ENCODE measurements around the gene PRPSAP2. TPM values are rescaled to one million over a fixed set of nuclear protein-coding genes. Genes with fewer than 3 reads are reported as not detected.

PRPSAP2 gene
- total and polyA plus RNA-seq, 2 of the 4 experiments (the other 2 are of a cell fraction), result 22.9 to 28.1 TPM

GRCh38 chr17:18977646-18978045, 119.7 kb downstream of the PRPSAP2 start:
- Histone ChIP-seq H3K27ac (ENCODE audit: insufficient read depth, low read length) (no peak overlapping the region), H4K20me1 (ENCODE audit: insufficient read depth, low read length) (no peaks in the 10 kb centered on the region), H2BK20ac (ENCODE audit: low read depth, low read length) (no peak overlapping the region), H3K36me3 (ENCODE audit: control insufficient read depth, insufficient read depth, low read length) (peaks cover 35% of the 10 kb centered on the region), H3K4me2 (ENCODE audit: low read depth, low read length) (no peak overlapping the region), H3K9ac (ENCODE audit: low read depth, low read length) (no peak overlapping the region), H3K79me1 (ENCODE audit: low read depth in 1 of 2, low read length in 2 of 2) (peaks cover 16 to 43% of the 10 kb centered on the region in 2 experiments), H3K23ac (ENCODE audit: low read depth, low read length) (no peak overlapping the region), H4K91ac (ENCODE audit: insufficient read depth, low read depth, low read length) (no peak overlapping the region), H2AK5ac (ENCODE audit: low read depth, low read length) (no peak overlapping the region), H3K9me3 (ENCODE audit: control insufficient read depth, insufficient read depth, low read length) (no peaks in the 10 kb centered on the region), H2BK15ac (ENCODE audit: low read depth, low read length) (no peak overlapping the region), H2AK9ac (replicated peaks; ENCODE audit: low read depth, low read length, poor library complexity) (peak overlapping the region; percentile 3), H3K4me3 (ENCODE audit: insufficient read depth, low read depth, low read length) (no peak overlapping the region), H3K9me1 (ENCODE audit: insufficient read depth, low read length) (peaks cover 13% of the 10 kb centered on the region), H2BK5ac (ENCODE audit: low read depth, low read length, poor library complexity, severe bottlenecking) (no peak overlapping the region), H2BK120ac (ENCODE audit: low read depth, low read length) (no peak overlapping the region), H3K14ac (replicated peaks; ENCODE audit: low read depth, low read length) (no peak overlapping the region), H3K18ac (ENCODE audit: low read depth, low read length) (no peak overlapping the region), H3K27me3 (ENCODE audit: control insufficient read depth, insufficient read depth, low read length) (no peaks in the 10 kb centered on the region), H4K8ac (ENCODE audit: low read depth in 2 of 2, low read length in 2 of 2) (no peak overlapping the region), H3K4me1 (ENCODE audit: control insufficient read depth, insufficient read depth, low read length) (peaks cover 17% of the 10 kb centered on the region), H2AFZ (replicated peaks; ENCODE audit: low read length, poor library complexity) (no peak overlapping the region), H3K56ac (ENCODE audit: extremely low read depth, insufficient read depth, low read length) (no peak overlapping the region), H4K5ac (ENCODE audit: low read depth, low read length) (no peak overlapping the region), H3K4ac (ENCODE audit: low read depth, low read length) (no peak overlapping the region)
- WGBS, 2 experiments (ENCODE audit: extremely low coverage in 2 of 2, insufficient read length in 1 of 2), result 92% methylated on average over 11 of the region's 19 CpGs; no CpG with 5 or more reads in 1 of the 2 experiments
- ChIA-PET CTCF (no interaction called here), POLR2A (ENCODE audit: unreplicated experiment) (no interaction called here)
- TF ChIP-seq RAD21 (IDR thresholded peaks at IDR 0.05; ENCODE audit: low read length), result no peak
- no peak for TF ChIP-seq MXI1 (IDR thresholded peaks at IDR 0.05; ENCODE audit: borderline replicate concordance, low read depth, low read length)
- TF ChIP-seq FOS (IDR thresholded peaks at IDR 0.05; ENCODE audit: low read depth, low read length), result no peak
- no peak for TF ChIP-seq MAFK (IDR thresholded peaks at IDR 0.05; ENCODE audit: low read depth, low read length)
- no peak for TF ChIP-seq SMC3 (IDR thresholded peaks at IDR 0.05; ENCODE audit: low read depth, low read length)
- no peak for TF ChIP-seq MAZ (IDR thresholded peaks at IDR 0.05; ENCODE audit: borderline replicate concordance, low read depth, low read length)
- no peak for TF ChIP-seq RCOR1 (IDR thresholded peaks at IDR 0.05; ENCODE audit: insufficient replicate concordance, low read length)
- TF ChIP-seq CHD1 (IDR thresholded peaks at IDR 0.05; ENCODE audit: low read depth, low read length), result no peak
- in situ Hi-C loops (cut with MboI; ENCODE audit: low sequenced_read_pairs), result no loop called here
- intact Hi-C loops (cut with micrococcal nuclease), result no loop called here
- dilution Hi-C loops (cut with HindIII; ENCODE audit: low sequenced_read_pairs, unreplicated experiment), result no loop called here
- no peak for DNase-seq
- no TSS peak for BruUV-seq (replicated peaks)
- no peak for ATAC-seq (ENCODE audit: low read depth)
